OCI-LY1 (cell line): ENCODE results near the gene ZNF362.

Experiments
- EZH2 ChIP-seq: fragments of 200-600 bp; sonication (generic), shearing (Covaris generic); IDR thresholded peaks from 2 replicates; pipeline ENCODE4 v1.8.0; 2017; ENCODE audit warnings: borderline replicate concordance, mixed run types, mild to moderate bottlenecking, antibody characterized with exemption, low read length, moderate library complexity, mixed read lengths
- TF ChIP-seq, protein P1 (sequence below): fragments of 200-600 bp; sonication (generic), shearing (Covaris generic); IDR thresholded peaks from 2 replicates; pipeline ENCODE4 v1.5.1; 2017; ENCODE audit warnings: mild to moderate bottlenecking, antibody characterized with exemption, low read length, moderate library complexity, mixed read lengths

DNA sequence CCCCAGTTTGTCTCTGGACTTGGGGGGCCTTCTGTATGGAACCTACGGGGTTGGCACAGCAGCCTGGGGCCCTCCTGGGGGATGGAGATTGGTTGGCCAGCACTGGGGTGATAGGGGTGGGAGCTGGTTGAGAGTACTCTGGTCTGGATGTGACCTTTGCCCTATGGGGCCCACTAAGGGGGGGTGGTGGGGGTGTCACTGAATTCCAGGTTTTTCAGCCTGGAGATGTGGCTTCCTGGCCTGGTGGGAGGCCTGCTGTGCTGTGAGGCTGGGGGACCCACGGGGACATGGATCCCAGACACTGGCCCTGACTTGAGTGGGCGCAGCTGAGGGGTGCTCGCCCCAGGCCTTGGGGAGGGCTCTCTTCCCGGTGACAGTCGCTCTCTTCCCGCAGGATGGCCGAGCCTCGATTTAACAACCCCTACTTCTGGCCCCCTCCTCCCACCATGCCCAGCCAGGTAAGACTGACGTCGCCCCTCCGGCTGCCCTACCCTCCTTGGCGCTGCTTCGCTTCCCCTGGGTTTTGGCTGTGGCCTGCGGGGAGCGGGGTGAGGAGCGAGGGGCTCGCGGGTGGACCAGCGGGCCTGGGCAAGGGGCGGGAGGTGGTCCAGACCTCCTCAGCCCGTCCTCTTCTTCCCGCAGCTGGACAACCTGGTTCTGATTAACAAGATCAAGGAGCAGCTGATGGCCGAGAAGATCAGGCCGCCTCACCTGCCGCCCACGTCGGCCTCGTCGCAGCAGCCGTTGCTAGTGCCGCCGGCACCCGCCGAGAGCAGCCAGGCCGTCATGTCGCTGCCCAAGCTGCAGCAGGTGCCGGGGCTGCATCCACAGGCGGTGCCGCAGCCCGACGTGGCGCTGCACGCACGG, 19.6 kb downstream of the ZNF362 start:
- TF ChIP-seq EZH2, result no peak
- TF ChIP-seq, protein P1, sequence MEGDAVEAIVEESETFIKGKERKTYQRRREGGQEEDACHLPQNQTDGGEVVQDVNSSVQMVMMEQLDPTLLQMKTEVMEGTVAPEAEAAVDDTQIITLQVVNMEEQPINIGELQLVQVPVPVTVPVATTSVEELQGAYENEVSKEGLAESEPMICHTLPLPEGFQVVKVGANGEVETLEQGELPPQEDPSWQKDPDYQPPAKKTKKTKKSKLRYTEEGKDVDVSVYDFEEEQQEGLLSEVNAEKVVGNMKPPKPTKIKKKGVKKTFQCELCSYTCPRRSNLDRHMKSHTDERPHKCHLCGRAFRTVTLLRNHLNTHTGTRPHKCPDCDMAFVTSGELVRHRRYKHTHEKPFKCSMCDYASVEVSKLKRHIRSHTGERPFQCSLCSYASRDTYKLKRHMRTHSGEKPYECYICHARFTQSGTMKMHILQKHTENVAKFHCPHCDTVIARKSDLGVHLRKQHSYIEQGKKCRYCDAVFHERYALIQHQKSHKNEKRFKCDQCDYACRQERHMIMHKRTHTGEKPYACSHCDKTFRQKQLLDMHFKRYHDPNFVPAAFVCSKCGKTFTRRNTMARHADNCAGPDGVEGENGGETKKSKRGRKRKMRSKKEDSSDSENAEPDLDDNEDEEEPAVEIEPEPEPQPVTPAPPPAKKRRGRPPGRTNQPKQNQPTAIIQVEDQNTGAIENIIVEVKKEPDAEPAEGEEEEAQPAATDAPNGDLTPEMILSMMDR, result no peak
